Suppressor macrophage (primary cell): ENCODE results near the gene FGFR2.
"Not testable (repeated sequence)": the region's sequence is repeated elsewhere in the genome, so short reads cannot be mapped to it uniquely, and the experiment has no call there.

Experiments
- DNase-seq, 4 experiments: peaks; one replicate each; pipeline ENCODE4 v3.0.0-alpha.2; 2020 to 2022

FGFR2 gene

DNA sequence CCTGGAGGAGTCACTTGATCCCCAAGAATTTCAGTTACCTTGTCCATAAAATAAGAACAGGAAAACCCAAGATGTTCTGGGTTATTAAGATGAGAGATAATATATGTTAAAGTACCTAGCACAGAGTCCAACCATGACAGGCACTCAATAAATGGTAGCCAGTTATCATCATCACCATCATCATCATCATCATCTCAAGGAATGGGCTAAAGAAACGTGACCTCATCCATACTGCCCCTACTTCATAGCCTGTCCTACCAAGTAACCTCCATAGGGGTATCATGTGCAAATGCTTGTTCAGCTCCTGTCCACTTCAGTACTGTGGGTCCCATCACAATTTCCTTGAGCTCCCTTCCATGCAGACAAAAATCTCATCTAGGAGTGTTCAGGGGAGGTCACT is 14.4 kb downstream of the FGFR2 start:
- no peak for DNase-seq

DNA sequence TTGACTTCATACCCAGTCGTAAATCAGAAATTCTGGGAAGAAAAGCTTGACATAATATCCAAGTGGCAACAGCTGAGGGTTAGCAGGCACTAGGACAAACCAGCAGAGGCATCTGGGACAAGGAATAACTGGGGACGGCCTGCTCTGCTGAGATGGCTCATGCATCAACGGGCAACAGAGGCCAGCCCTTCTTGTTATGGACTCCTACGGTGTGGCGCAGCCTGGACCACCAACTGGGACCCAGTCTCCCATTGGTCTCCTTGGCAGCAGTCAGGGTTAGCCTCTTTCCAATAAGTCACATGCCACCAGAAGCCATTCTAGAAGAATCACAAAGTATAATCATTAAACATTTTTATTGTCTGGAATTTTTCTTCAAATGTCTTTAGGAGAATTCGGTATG is 15.0 kb downstream of the FGFR2 start:
- no peak for DNase-seq

DNA sequence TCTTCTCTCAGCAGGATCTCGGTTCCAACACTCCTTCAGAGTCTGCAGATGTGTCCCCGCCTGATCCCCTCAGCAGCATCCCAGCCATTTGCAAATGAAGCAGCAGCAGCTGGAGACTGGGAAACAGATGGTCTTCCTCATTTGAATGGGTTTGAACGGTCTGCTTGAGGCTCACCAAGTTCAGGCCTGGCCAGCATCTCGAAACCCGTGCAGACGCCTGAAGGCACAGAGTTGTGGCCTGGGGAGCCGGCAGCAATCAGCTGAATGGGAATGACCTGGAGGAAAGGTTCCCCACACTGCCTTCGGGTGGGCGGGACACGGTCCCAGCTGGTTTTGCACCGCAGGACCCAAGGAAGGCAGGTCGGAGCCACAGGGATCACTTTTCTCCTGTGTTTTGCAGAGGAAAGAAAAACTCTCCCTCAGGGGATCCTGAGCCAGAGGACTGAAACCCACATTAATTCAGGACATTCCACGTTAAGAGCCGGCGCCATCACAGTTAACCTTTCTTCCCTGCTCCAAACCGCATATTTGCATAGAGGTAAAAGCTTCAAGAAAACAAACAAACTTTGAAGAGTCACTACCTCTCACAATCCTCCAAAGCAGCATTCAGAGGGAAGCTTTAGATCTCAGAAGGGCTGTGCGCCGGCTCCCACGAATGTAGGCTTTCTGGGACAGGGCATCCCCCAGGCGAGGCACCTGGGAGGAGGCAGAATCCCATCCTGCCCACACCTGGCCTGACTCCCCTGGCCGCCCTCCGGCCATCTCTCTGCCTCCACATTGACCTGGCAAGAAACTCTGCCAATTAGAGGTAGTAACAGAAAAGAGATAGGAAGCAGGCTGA is 17.7 kb downstream of the FGFR2 start:
- no peak for DNase-seq

DNA sequence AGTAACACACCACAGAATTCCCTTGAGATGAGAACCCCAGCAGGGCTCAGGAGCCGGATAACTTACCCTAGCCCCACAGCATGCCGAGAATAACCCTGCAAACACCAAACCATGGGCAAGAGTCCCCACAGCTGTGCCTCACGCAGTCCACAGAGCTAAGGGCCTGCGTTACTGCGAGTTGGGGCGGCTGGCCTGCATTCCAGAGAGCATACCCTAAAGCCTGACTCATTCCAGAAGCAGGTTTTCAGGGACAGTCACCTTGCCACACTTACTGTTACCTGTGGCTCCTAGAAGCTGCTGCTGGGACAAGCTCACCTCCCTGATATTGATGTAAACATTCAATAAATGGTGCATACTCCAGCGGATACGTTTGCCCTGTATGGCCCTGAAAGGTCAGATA is 18.6 kb downstream of the FGFR2 start:
- no peak for DNase-seq

- DNase-seq: no peak
These were observed 19.3 kb downstream of the FGFR2 start for GRCh38 chr10:121578965-121579364.

- DNase-seq: no peak
These were observed 19.9 kb downstream of the FGFR2 start for GRCh38 chr10:121578298-121578697.

GRCh38 chr10:121577568-121577967 is 20.7 kb downstream of the FGFR2 start:
- no peak for DNase-seq

- no peak for DNase-seq
These were observed 22.1 kb downstream of the FGFR2 start for GRCh38 chr10:121576139-121576538.

DNA sequence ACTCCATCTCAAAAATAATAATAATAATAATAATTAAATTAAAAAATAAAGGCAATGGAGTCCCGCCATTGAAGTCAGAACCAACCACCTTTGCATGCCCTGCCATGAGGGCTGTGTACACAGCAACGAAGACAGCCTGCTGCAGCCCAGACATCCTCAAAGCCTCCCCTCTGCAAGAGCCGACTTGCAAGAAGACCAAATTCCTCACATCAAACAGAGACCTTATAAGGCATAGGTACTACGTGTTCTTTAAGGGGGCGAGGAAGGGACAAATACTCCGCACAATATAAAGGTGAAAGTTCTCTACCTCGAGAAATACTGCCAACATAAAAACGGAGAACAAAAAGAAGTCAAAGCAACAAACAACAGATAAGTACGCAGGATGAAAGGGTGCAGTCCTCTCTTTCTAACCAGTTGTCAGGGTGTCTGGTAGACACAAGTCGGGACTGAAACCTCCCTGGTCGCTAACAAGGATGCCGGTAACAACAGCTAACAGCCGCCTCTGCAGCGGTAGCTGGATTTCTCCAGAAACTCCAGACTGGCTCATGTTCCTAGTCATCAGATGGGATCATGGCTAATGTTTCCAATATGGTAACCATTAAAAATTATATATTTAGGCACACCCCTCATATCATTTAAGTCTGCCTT is 23.6 kb downstream of the FGFR2 start:
- DNase-seq: no peak

DNA sequence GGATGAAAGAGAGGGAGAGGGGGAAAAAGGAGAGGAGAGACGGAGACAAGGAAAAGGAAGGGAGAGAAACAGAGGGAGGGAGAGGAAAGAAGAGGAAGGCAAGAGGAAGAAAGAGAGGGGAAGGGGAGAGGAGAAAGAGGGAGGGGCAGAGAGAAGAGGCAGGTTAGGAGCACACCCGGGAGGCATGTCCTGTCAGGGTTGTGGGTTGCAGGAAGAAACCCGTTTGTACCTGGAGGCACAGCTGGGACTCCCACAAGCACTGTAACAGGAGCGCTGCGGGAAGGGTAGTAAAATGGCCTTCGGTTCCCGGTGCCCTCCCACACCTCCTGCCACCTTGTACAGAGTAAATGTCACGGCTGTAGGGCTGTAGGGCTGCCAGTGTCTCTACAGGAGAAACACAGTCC is 24.7 kb downstream of the FGFR2 start:
- no peak for DNase-seq

DNA sequence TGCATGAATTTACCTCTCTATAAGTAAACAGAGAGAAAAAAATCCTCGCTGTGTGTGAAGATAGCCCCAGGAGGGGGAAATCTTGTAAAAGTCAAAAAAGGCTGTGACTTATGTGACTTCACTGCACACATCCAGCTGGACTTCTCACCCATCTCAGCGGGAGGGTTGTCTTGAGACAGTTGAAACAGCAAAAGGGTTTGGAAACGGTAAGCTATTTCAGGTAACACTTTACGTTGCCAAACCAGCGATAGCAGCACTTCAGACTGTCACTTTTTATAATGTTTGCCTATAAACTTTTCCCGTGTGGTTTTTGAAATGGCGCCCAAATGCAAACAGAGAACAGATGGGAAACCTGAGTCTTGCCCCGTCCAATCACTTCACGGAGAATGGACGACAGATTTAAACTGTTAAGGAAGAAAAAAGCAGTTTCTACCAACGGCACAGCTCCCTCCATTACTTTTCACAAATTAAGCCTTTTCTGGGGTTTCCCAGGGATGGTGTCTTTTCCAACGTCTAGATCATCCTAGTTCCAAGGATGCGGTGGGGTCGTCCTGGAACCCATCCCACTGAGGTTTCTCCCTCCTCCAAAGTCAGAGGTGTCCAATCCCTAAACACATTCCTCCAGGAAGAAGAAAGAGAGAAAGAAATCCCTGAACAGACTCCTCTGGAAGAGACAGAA is 25.2 kb downstream of the FGFR2 start:
- no peak for DNase-seq

DNA sequence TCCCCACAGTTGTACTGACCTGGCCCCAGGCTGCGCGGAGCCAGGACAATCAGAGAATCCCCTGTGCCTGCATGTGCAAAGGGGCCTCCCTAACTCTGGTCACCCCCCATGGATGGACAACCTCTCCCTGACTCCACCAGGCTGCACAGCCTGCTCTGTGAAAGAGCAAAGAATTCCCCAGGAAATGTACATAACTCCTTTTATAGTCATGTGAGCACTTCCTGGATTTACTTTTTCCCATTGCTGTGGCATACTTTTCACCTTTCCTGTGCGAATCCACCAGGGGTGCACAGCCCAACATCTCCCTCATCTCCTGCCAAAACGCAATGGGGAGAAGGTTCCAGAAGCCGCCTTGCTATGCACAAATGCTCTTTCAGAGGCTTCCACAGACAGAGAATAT is 27.9 kb downstream of the FGFR2 start:
- DNase-seq: no peak

GRCh38 chr10:121568275-121568674 is 30.0 kb downstream of the FGFR2 start:
- DNase-seq: no peak

- DNase-seq: no peak
These were observed 30.7 kb downstream of the FGFR2 start for GRCh38 chr10:121567569-121567968.

- no peak for DNase-seq
These were observed 31.5 kb downstream of the FGFR2 start for GRCh38 chr10:121566755-121567154.

- no peak for DNase-seq
These were observed 38.8 kb downstream of the FGFR2 start for GRCh38 chr10:121559326-121560026.

GRCh38 chr10:121558238-121558637 is 40.0 kb downstream of the FGFR2 start:
- DNase-seq: no peak

- no peak for DNase-seq
These were observed 41.2 kb downstream of the FGFR2 start for GRCh38 chr10:121556918-121557573.

GRCh38 chr10:121556455-121556854 is 41.8 kb downstream of the FGFR2 start:
- no peak for DNase-seq

DNA sequence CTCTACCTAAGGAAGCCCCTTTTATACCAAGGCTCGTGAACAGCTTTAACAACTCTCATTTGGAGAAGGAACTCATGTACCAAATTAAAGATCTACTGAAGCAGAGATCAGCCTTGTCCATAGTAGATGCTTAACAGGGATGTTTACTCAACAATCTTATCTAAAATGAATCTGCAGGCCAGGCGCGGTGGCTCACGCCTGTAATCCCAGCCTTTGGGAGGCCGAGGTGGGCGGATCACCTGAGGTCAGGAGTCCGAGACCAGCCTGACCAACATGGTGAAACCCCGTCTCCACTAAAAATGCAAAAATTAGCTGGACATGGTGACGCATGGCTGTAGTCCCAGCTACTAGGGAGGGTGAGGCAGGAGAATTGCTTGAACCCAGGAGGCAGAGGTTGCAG is 43.3 kb downstream of the FGFR2 start:
- DNase-seq: not testable (repeated sequence)

DNA sequence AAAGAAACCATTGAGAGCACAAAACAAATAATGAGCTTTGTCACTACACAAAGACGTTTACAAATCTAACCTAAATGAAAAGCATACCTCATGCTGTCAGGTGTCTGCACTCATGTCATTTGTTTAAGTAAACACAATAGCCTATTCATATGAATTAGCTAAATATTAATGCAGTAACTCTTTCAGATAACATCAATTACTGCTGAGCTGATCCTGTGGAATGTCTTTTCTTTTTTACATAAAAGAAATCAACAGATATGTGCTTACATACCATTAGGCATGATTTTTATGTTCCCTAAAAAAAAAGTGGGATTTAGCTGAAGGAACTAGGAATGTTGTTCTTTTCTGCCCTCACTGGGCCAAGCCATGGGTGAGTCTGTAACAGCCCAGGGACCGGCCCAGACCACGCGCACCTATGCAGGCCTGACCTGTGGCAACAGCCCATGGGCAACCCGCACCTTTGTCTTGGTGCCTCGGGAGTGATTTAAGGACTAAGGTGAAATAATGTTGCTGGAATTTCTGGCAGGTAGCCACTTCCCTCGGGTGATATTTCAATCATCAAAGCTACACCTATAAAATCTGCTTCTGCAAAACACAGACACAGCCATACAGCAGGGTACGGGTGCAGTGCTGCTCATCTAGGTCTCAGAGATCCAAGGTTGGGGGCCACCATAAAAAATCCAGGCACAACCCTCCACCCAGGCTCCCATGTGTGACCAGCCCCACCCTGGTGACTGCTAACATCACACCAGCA is 44.6 kb downstream of the FGFR2 start:
- no peak for DNase-seq

DNA sequence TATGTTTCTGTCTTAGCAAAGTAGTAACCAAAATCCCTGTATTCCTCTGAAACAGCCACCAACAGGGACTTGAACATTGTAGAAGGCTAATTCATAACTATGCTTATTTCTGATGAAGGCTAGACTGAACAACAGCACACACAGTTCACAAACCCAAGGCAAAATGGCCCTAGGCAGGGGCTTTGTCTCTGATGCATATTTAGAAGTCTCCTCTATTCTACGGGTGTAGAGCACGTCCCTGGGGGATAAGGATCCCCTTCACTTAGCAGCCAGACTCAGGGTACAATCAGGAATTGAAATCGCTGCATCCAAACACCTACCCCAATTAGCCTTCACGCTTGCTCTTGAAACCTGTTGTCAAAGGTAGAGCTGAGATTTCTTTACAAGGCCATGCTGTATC is 45.5 kb downstream of the FGFR2 start:
- DNase-seq: no peak
